ENCODE data around the gene PCNX1.
"Not testable (repeated sequence)": the region's sequence is repeated elsewhere in the genome, so short reads cannot be mapped to it uniquely, and the experiment has no call there.

The PCNX1 gene

DNA sequence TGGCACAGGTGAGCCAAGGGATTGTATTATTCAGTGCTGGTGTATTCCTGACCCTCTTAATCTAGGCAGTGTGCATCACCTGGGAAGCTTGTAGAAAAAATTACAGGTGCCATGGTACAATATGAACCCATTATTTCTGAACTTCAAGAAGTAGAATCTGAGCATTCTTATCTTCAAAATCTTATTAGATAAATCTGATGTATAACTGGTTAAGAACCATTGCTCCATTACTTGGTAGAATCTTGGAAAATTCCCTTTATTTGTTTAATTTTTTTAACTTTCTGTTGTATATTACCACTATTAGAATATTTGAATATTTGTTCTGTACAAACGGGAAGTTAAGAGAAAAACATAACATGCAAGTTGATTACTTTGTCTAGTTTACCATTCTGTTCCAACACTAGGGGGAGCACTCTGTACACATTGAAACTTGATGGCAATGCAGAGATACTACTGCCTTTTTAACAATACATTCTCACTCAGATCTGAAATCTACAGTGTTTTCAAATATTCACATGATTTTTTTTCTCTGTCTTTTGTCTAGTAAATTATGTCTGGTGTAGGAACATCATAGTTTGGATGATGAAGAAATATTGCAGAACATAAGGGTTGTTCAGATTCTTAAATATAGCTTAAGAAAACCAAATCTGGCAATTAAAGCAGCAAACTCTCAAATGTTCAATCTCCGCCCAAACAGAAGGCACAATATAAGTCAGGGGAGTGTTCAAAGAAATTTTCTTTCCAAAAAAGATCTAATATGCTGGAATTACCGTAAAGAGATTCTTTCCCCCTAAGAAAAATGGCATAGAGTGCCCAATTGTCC, 196.6 kb downstream of the PCNX1 start:
- DNase-seq: no peak

GRCh38 chr14:71105177-71105576, 197.9 kb downstream of the PCNX1 start:
- DNase-seq: no peak

- DNase-seq: no peak
These were observed 200.7 kb downstream of the PCNX1 start for GRCh38 chr14:71107921-71108320.

GRCh38 chr14:71108398-71109119, 201.3 kb downstream of the PCNX1 start:
- DNase-seq: no peak

- DNase-seq: no peak
These were observed 206.1 kb downstream of the PCNX1 start for GRCh38 chr14:71113376-71113775.

DNA sequence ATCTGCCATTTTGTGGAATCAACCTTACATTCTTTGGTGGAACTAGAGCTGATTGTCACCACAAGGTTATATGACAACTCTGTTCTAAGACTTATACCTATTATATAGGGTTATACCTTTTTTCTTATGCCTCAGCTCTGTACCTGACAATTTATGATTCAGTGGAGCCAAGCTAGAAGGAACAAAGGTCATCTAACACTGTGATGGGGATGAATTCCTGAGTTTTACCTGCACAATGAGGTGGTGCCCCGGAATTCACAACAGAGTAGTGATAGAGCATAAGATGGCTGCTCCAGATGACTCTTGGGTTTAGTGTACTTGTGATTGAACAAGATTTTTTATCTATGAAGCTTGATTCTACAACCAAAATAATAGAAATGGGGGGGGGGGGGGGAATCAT, 207.3 kb downstream of the PCNX1 start:
- DNase-seq: no peak

GRCh38 chr14:71115306-71115705, 208.0 kb downstream of the PCNX1 start:
- DNase-seq: no peak

GRCh38 chr14:71115821-71116567, 208.7 kb downstream of the PCNX1 start:
- DNase-seq: no peak

DNA sequence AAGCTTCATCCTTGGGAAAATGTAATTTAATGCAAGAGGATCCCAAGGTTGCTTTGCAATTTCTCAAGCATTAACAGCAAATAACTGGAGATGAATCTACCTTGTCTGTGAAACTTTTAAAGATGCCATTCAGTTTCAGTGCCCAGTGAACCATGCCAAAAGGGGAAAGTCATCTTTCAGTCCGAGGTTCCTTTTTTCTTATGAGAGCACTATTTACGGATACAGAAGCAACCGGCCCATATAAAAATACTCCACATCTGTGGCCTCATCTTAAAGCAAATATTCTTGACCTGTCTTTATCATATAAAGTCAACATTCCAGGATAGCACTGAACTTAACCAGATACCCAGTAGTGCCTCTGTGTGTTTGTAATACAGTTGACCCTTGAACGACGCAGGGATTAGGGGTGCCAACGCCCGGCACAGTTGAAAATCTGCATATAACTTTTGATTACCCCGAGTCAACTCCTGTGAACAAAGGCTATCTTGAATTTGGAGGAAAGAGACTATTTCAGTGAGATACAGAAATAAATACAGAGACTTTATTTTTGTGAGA, 209.4 kb downstream of the PCNX1 start:
- no peak for DNase-seq

- DNase-seq: no peak
These were observed 210.8 kb downstream of the PCNX1 start for GRCh38 chr14:71117839-71118743.

DNA sequence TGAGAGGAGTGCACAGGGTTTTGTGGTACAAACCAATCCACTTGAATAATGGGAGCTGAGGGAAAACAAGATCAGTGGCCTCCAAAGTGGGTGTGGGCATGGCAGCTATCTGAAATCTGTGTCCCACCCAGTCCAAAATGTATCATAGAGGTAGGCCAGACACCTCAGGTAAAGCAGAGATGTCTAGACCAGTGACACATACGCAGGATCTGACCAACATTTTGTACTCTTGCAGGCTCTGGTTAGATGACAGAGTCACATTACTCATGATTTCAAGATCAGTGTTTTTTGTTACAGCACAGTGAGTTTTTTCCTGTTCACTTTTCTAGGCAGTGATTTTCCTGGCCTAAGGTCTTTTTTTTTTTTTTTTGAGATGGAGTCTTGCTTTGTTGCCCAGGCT, 211.8 kb downstream of the PCNX1 start:
- no peak for DNase-seq

DNA sequence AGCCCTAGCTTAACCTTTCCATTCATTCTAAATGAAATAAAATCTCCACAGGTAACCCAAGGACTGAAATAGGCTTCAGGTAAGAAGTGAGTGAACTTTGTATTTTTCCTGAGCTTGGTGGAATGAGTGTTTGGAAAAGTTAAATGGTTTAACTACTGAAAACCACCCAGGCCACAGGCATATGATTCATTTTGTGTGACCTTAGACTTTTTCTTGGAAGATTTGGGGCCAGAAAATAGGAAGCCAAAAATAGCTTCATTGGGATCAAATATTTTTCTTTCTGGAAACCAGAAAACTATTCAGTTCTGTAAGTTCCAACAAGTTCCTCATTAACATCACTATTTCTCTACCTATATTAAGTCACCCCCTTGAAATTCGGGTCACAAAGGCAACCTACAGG, 212.6 kb downstream of the PCNX1 start:
- DNase-seq: no peak

DNA sequence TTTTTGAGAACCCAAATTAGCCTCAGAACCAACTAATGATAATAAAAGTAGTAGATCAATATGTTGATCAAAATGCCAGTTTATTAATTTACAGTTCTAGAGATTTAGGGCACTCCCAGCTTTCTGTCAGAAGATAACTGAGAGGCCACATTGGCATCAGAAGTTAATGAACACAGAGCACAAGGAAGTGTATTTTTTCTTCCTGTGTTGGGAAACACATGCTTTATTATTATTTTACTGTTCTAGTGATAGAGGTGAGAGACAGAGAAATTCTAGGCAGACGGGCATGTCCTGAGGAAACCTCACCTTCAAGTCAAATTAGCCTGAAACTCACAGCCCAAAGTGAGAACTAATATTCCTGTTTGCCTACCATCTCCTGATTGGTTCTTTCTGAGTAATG, 213.7 kb downstream of the PCNX1 start:
- no peak for DNase-seq

- no peak for DNase-seq
These were observed 214.5 kb downstream of the PCNX1 start for GRCh38 chr14:71121711-71122110.

- DNase-seq: no peak
These were observed 215.8 kb downstream of the PCNX1 start for GRCh38 chr14:71122866-71123565.

- no peak for DNase-seq
These were observed 216.4 kb downstream of the PCNX1 start for GRCh38 chr14:71123579-71124135.

- DNase-seq: not testable (repeated sequence)
These were observed 222.6 kb downstream of the PCNX1 start for GRCh38 chr14:71129716-71130490.

GRCh38 chr14:71130491-71131179, 223.4 kb downstream of the PCNX1 start:
- DNase-seq: no peak

- DNase-seq: no peak
These were observed 226.0 kb downstream of the PCNX1 start for GRCh38 chr14:71133296-71133695.

GRCh38 chr14:71135496-71135895, 228.2 kb downstream of the PCNX1 start:
- no peak for DNase-seq

Measured in left hindlimb (tissue), 1 donor.